ENCODE measurements around the gene PRKCQ.
A peak's percentile ranks its signal among the peaks of the same experiment; 100 is the strongest.

- TF ChIP-seq CTCF (IDR thresholded peaks at IDR 0.05; ENCODE audit: low read length) (peak; percentile 38), EZH2 (optimal IDR thresholded peaks at IDR 0.05; ENCODE audit: low read depth, low read length) (no peak)
Observed at GRCh38 chr10:6473430-6473829, 106.6 kb downstream of the PRKCQ start.

Data from MM.1S (cell line).